ENCODE measurements around the gene PNP. TPM values are rescaled to one million over a fixed set of nuclear protein-coding genes. Genes with fewer than 3 reads are reported as not detected.

The PNP gene
- polyA plus RNA-seq, 3 donors, result 63.2 to 112 (median 67.5) TPM

DNA sequence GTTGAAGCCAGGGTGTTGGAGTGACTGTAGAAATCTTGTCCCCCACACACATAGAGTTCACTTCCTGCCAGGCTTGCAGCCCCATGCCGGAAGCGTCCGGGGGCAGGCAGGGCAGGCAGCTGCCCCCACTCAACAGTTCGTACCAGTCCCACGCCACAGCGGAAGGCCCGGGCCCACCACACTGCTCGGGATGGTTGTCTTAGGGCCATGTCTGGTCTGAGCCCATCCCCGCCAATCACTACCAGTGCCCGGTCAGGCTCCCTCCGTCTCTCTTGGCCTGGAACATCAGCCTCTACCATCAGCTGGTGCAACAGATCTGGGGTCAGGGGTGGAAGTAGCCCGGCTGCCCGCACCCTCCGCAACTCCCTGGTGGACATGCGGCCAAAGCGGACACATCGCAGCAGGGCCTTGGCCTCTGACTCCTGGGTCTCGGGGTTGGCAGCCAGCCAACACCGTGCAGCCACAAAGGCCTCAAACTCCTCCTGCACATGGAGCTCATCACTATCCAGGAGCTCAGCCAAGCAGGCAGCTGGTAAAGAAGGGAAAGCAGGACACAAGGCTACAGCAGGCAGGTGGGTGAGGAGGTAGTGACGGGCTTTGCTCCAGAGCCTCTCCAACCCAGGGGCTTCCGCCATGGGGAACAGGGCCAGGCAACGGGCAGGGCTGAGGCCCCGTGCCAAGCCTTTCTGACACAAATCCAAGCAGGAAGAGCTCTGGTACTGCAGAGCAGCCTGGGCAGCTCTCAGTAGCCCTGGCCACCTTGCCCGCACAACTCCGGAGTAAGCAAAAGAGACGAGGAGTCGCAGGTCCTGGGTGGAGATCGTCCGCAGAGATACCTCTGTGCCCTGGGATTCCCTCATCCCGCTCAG lies 39.2 kb upstream of the PNP start:
- H3K27me3 Mint-ChIP-seq (ENCODE audit: low read depth in 3 of 3), result peaks cover 0 to 2% (median 0%) of the 10 kb centered on the region in 3 donors

More for the DNA sequence above, 39.2 kb upstream of the PNP start:
- Histone ChIP-seq H3K4me3 (replicated peaks in 1 of 3; ENCODE audit: low read depth in 2 of 3, low read length in 3 of 3) (peak overlapping the region in 1 of 3 experiments; percentile 10), H3K79me2 (ENCODE audit: insufficient read depth, low read length) (no peaks in the 10 kb centered on the region), H3K27ac (ENCODE audit: low read depth in 1 of 2, low read length in 2 of 2) (no peak overlapping the region), H3K27me3 (ENCODE audit: control insufficient read depth in 2 of 2, insufficient read depth in 2 of 2, low read length in 2 of 2) (no peaks in the 10 kb centered on the region), H3K4me1 (ENCODE audit: control insufficient read depth in 1 of 2, insufficient read depth in 2 of 2, low read length in 2 of 2) (peaks cover 50 to 51% of the 10 kb centered on the region in 2 donors), H3K9me3 (replicated peaks in 1 of 2; ENCODE audit: control insufficient read depth in 1 of 2, insufficient read depth in 1 of 2, low read length in 2 of 2) (no peaks in the 10 kb centered on the region), H3K36me3 (replicated peaks in 1 of 2; ENCODE audit: control insufficient read depth in 1 of 2, insufficient read depth in 2 of 2, low read length in 2 of 2) (no peaks in the 10 kb centered on the region), H3K4me2 (replicated peaks; ENCODE audit: extremely low read depth, low read length, poor library complexity, severe bottlenecking) (no peak overlapping the region), H3K9ac (ENCODE audit: insufficient read depth, low read length, poor library complexity, severe bottlenecking) (no peak overlapping the region), H4K20me1 (ENCODE audit: insufficient read depth, low read length) (peaks cover 3% of the 10 kb centered on the region), H2AFZ (ENCODE audit: insufficient read depth, low read depth, low read length, poor library complexity, severe bottlenecking) (peak overlapping the region; percentile 66)
- intact Hi-C loops (cut with micrococcal nuclease), result loop anchor here in 1 of 2 donors (5.0 kb wide), 1 partner anchor 57 kb away; no protein-coding TSS in a partner anchor
- Mint-ChIP-seq H3K4me1 (peaks cover 55% of the 10 kb centered on the region), H3K4me3 (no peak overlapping the region), H3K9me3 (peaks cover 0 to 2% (median 0%) of the 10 kb centered on the region in 7 donors), H3K27ac (no peak overlapping the region), H3K36me3 (peaks cover 0 to 3% of the 10 kb centered on the region in 2 donors)
- 55% methylated on average over 26 of the region's 30 CpGs for WGBS (ENCODE audit: insufficient coverage)
- no peak for DNase-seq
- TF ChIP-seq, protein P1, sequence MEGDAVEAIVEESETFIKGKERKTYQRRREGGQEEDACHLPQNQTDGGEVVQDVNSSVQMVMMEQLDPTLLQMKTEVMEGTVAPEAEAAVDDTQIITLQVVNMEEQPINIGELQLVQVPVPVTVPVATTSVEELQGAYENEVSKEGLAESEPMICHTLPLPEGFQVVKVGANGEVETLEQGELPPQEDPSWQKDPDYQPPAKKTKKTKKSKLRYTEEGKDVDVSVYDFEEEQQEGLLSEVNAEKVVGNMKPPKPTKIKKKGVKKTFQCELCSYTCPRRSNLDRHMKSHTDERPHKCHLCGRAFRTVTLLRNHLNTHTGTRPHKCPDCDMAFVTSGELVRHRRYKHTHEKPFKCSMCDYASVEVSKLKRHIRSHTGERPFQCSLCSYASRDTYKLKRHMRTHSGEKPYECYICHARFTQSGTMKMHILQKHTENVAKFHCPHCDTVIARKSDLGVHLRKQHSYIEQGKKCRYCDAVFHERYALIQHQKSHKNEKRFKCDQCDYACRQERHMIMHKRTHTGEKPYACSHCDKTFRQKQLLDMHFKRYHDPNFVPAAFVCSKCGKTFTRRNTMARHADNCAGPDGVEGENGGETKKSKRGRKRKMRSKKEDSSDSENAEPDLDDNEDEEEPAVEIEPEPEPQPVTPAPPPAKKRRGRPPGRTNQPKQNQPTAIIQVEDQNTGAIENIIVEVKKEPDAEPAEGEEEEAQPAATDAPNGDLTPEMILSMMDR (IDR thresholded peaks at IDR 0.05), result no peak

All from CD14-positive monocyte (primary cell).